RWPE2 (cell line): ENCODE data around the gene DYNLT2.
"Not testable (repeated sequence)": the region's sequence is repeated elsewhere in the genome, so short reads cannot be mapped to it uniquely, and the experiment has no call there.

Experiments
- ATAC-seq: fragments of 200-7000 bp; cut with Tn5 transposase; 3 replicates; pipeline ENCODE4 v1.9.1; 2021; ENCODE audit warnings: low read depth
- DNase-seq: peaks from one replicate; pipeline ENCODE4 v3.0.0-alpha.2; 2020; ENCODE audit warnings: low spot score
- H3K27ac ChIP-seq: fragments of 450-650 bp; 2 replicates; pipeline ENCODE4 v1.5.1; 2017; ENCODE audit warnings: mild to moderate bottlenecking; ENCODE audit not compliant: poor library complexity, severe bottlenecking
- H3K27me3 ChIP-seq: fragments of 250-450 bp; sonication (Bioruptor Pico); 2 replicates; pipeline ENCODE4 v1.5.1; 2021; ENCODE audit warnings: mild to moderate bottlenecking, moderate library complexity; ENCODE audit not compliant: insufficient read depth, poor library complexity, severe bottlenecking
- H3K36me3 ChIP-seq: fragments of 250-450 bp; sonication (Bioruptor Pico); 2 replicates; pipeline ENCODE4 v1.5.1; 2020; ENCODE audit warnings: low read depth, mild to moderate bottlenecking, moderate library complexity
- H3K4me1 ChIP-seq: fragments of 250-450 bp; sonication (Bioruptor Pico); 2 replicates; pipeline ENCODE4 v1.5.1; 2021; ENCODE audit warnings: mild to moderate bottlenecking, moderate library complexity; ENCODE audit not compliant: insufficient read depth, poor library complexity, severe bottlenecking
- H3K4me3 ChIP-seq: fragments of 250-450 bp; sonication (Bioruptor Pico); 2 replicates; pipeline ENCODE4 v1.5.1; 2021; ENCODE audit warnings: mild to moderate bottlenecking, moderate library complexity; ENCODE audit not compliant: severe bottlenecking
- H3K9me3 ChIP-seq: fragments of 250-450 bp; sonication (Bioruptor Pico); 2 replicates; pipeline ENCODE4 v1.5.1; 2021; ENCODE audit warnings: mild to moderate bottlenecking, moderate library complexity; ENCODE audit not compliant: severe bottlenecking
- CTCF ChIP-seq: fragments of 450-650 bp; IDR thresholded peaks from one replicate; pipeline ENCODE4 v1.5.1; 2017; ENCODE audit warnings: mild to moderate bottlenecking, moderate library complexity; ENCODE audit not compliant: poor library complexity, severe bottlenecking

Gene DYNLT2

DNA sequence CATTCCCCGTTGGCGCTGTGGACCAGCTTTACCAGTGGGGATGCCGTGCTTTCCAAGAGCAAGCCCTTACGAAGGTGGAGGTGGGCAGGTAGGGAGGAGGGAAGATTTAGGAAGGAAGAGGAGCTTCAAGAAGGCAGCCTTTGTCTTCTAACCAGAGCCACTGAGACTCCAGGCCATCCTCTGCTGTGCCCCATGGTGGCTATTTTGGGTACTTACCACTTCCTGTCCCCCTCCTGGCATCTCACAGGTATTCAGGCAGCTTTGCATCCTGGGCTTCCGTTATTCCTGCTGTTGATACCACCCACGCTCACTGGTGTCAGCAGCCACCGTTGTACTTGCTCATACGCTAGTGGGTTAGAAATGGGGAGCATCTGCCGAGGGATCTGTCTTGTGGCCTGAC, 23.0 kb upstream of the DYNLT2 start:
- no peak for DNase-seq

GRCh38 chr6:169766921-169767736, 15.8 kb upstream of the DYNLT2 start:
- no peak overlapping the region for H3K27ac ChIP-seq
- peaks cover 89% of the 10 kb centered on the region for H3K36me3 ChIP-seq
- TF ChIP-seq CTCF = no peak
- no peak for DNase-seq
- H3K27me3 ChIP-seq = no peaks in the 10 kb centered on the region
- H3K4me3 ChIP-seq = no peak overlapping the region
- no peaks in the 10 kb centered on the region for H3K9me3 ChIP-seq
- no peaks in the 10 kb centered on the region for H3K4me1 ChIP-seq
- ATAC-seq = no peak

More for the DNA sequence above, 23.0 kb upstream of the DYNLT2 start:
- Histone ChIP-seq H3K36me3 (peaks cover 57% of the 10 kb centered on the region), H3K4me1 (peaks cover 13% of the 10 kb centered on the region), H3K27me3 (no peaks in the 10 kb centered on the region), H3K27ac (no peak overlapping the region), H3K4me3 (no peak overlapping the region), H3K9me3 (no peaks in the 10 kb centered on the region)
- TF ChIP-seq CTCF = no peak
- no peak for ATAC-seq

DNA sequence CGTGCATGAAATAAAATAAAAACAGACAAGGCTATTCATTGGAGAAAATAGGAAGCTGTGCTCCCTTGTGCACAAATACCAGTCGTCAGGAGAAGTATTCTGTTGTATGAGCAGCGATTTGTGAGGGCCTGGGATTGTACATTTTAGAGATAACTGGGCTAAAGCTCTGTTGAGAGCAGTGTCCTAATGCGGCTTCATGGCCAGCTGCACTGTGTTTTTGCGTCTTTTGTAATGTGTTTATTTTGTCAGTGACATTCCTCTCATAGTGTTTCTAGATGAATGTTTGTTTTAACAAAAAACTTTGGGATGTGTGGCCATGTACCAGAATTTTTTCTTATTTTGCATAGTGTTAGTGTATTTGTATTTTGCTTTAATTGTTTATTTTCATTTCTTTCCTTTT, 14.9 kb upstream of the DYNLT2 start:
- H3K36me3 ChIP-seq = peaks cover 89% of the 10 kb centered on the region

DNA sequence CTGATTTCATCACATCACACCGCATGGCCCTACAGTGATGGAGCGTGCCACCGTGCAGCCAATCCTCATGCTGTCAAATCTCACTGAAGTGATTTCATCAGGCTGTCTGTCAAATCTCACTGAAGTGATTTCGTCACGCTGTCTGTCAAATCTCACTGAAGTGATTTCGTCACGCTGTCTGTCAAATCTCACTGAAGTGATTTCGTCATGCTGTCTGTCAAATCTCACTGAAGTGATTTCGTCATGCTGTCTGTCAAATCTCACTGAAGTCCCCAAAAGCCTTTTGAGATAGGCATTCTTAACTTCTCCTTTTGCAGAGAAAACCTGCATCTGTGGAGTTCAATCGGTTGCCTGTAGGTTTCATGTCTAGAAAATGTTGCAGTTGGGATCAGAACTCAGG, 14.4 kb upstream of the DYNLT2 start:
- H3K36me3 ChIP-seq = peaks cover 93% of the 10 kb centered on the region
- not testable (repeated sequence) for H3K4me3 ChIP-seq, H3K27ac ChIP-seq, H3K27me3 ChIP-seq, ATAC-seq, H3K4me1 ChIP-seq, DNase-seq, H3K9me3 ChIP-seq

More for the DNA sequence above, 14.9 kb upstream of the DYNLT2 start:
- no peaks in the 10 kb centered on the region for H3K27me3 ChIP-seq
- H3K27ac ChIP-seq = no peak overlapping the region
- TF ChIP-seq CTCF = no peak
- no peaks in the 10 kb centered on the region for H3K9me3 ChIP-seq
- H3K4me1 ChIP-seq = no peaks in the 10 kb centered on the region
- H3K4me3 ChIP-seq = no peak overlapping the region
- ATAC-seq (no peak), DNase-seq (no peak)

GRCh38 chr6:169763881-169764280, 12.5 kb upstream of the DYNLT2 start:
- no peak overlapping the region for H3K27ac ChIP-seq
- H3K4me1 ChIP-seq = no peaks in the 10 kb centered on the region
- no peak overlapping the region for H3K4me3 ChIP-seq
- H3K36me3 ChIP-seq = peaks cover 93% of the 10 kb centered on the region
- TF ChIP-seq CTCF = no peak
- H3K27me3 ChIP-seq = no peaks in the 10 kb centered on the region
- H3K9me3 ChIP-seq = no peaks in the 10 kb centered on the region
- no peak for ATAC-seq
- DNase-seq = no peak
